OCI-LY1 (cell line): ENCODE measurements around the gene FAM13C.

Experiments
- CTCF ChIP-seq: fragments of 200-600 bp; sonication (generic), shearing (Covaris generic); IDR thresholded peaks from 2 replicates; pipeline ENCODE4 v1.5.1; 2017; ENCODE audit warnings: mild to moderate bottlenecking, antibody characterized with exemption, low read length, moderate library complexity, mixed read lengths
- EZH2 ChIP-seq: fragments of 200-600 bp; sonication (generic), shearing (Covaris generic); IDR thresholded peaks from 2 replicates; pipeline ENCODE4 v1.8.0; 2017; ENCODE audit warnings: borderline replicate concordance, mixed run types, mild to moderate bottlenecking, antibody characterized with exemption, low read length, moderate library complexity, mixed read lengths

GRCh38 chr10:59337201-59337652, 25.1 kb downstream of the FAM13C start:
- TF ChIP-seq CTCF (no peak), EZH2 (no peak)
